ENCODE results near the gene BRF1. TPM values are rescaled to one million over a fixed set of nuclear protein-coding genes. Genes with fewer than 3 reads are reported as not detected.
"Not testable (repeated sequence)": the region's sequence is repeated elsewhere in the genome, so short reads cannot be mapped to it uniquely, and the experiment has no call there.

Gene BRF1
- total RNA-seq, 2 experiments from 2014 or later = 49.5 to 50.4 TPM

GRCh38 chr14:105286759-105287144 lies 14.0 kb downstream of the BRF1 start:
- peaks cover 11% of the 10 kb centered on the region for H3K36me3 Mint-ChIP-seq
- H3K4me1 Mint-ChIP-seq = peaks cover 33% of the 10 kb centered on the region
- POLR2A ChIA-PET = no interaction called here
- no peak overlapping the region for H3K4me3 Mint-ChIP-seq
- H3K9me3 Mint-ChIP-seq = no peaks in the 10 kb centered on the region
- DNase-seq (no peak), ATAC-seq (ENCODE audit: low read depth) (no peak)
- peak overlapping the region; percentile 48 for H3K27ac Mint-ChIP-seq
- H3K27me3 Mint-ChIP-seq = no peaks in the 10 kb centered on the region

DNA sequence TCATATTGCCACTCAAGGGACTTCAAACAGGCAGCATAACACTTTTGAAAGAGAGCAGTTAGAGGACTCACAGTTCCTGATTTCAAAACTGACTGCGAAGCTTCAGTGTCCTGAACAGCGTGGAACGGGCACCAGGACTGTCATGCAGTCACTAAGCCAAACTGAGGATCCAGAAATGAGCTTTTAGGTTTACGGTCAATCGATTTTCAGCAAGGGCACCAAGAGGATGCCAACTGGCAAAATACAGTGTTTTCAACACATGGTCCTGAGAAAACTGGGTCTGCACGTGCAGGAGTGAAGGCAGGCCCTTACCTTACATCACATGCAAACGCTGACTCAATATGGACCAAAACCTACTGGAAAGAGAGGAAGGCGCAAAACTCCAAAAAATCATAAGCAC lies 15.6 kb downstream of the BRF1 start:
- Mint-ChIP-seq H3K4me1 (peaks cover 26% of the 10 kb centered on the region), H3K27me3 (no peaks in the 10 kb centered on the region), H3K9me3 (no peaks in the 10 kb centered on the region), H3K4me3 (no peak overlapping the region), H3K27ac (no peak overlapping the region), H3K36me3 (peaks cover 7% of the 10 kb centered on the region)
- no peak for ATAC-seq (ENCODE audit: low read depth)
- DNase-seq = no peak
- POLR2A ChIA-PET = no interaction called here

GRCh38 chr14:105283899-105284298 lies 16.9 kb downstream of the BRF1 start:
- Mint-ChIP-seq H3K4me3 (peak overlapping the region; percentile 49), H3K27me3 (no peaks in the 10 kb centered on the region), H3K4me1 (peaks cover 26% of the 10 kb centered on the region), H3K27ac (peak overlapping the region; percentile 72), H3K9me3 (no peaks in the 10 kb centered on the region), H3K36me3 (peaks cover 7% of the 10 kb centered on the region)
- ATAC-seq (ENCODE audit: low read depth) = peak; percentile 87
- DNase-seq = no peak
- POLR2A ChIA-PET = no interaction called here

DNA sequence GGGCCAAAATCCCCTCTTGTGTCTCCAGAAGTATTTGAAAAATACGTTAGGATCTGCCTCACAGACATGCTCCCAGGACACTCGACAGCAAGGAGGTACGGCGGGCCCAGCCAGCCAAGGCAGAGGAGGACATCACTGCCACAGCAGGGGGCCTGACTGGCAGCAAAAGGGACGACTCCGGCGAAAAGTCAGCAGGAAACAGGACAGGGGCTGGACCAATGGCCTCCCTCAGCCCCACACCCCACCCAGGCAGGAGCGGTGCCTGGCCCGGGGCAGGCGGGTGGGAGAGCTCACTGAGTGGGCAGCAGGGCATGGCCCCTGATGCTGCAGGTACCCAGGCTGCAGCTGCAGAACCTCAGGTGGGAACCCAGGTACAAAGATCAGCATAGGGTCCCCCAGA lies 17.8 kb downstream of the BRF1 start:
- POLR2A ChIA-PET = no interaction called here

DNA sequence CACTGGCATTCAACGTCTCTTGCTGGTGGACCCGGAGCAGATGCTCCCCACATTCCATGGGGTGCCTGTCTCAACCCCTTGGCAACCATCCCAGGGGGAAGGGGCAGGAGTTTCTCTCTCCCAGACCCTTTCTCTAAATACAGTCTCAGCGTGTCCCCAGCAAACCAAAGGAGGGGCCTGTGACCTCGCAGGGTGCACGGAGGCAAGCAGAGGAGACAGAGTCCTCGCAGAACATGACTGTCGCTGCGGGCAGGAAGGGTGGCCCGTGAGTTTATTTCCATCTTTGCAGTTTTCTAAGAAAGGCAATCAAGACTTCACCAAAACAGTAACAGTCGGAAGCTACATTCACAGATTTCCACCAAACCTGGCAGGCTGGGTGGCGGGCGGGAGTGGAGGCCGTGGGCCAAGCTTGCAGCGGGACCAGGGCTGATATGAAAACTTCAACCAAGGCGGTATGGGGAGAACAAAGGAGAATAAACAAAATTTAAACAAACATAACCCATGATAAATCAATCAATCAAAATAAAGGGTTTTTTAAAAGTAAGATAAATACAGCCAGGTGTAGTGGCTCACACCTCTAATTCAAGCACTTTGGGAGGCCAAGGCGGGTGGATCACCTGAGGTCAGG lies 18.6 kb downstream of the BRF1 start:
- H3K27ac Mint-ChIP-seq = no peak overlapping the region
- no peak overlapping the region for H3K4me3 Mint-ChIP-seq
- H3K36me3 Mint-ChIP-seq = peaks cover 7% of the 10 kb centered on the region

More for the DNA sequence above, 17.8 kb downstream of the BRF1 start:
- DNase-seq (no peak), ATAC-seq (ENCODE audit: low read depth) (no peak)
- Mint-ChIP-seq H3K4me1 (peaks cover 26% of the 10 kb centered on the region), H3K36me3 (peaks cover 7% of the 10 kb centered on the region), H3K4me3 (no peak overlapping the region), H3K27me3 (no peaks in the 10 kb centered on the region), H3K27ac (no peak overlapping the region), H3K9me3 (no peaks in the 10 kb centered on the region)

DNA sequence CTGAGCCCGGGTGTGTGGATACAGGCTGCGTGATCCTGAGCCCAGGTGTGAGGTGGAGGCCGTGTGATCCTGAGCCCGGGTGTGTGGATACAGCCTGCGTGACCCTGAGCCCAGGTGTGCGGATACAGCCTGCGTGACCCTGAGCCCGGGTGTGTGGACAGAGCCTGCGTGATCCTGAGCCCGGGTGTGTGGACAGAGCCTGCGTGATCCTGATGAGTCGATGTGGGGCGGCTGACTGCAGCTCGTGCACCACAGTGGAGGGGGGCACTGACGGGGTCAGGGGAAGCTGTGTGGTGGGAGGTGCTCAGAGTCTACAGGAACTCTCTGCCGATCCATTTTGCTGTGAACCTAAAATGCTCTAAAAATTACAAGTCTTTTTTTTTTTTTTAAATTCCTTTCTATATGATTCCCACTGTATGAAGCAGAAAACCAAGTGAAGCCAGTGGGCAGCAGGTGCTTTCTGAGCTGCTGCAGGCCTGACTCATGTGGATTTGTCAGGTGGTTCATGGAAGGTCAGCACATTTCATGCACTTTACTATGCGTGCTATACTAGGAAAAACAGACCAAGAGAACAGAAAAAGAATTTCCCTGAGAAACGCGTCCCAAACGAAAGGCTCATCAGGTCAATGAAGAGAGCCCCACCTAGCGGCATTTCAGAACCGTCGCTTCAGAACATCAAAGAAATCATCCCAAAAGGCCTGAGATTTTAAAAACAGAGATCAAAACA lies 19.3 kb downstream of the BRF1 start:
- no peak overlapping the region for H3K27ac Mint-ChIP-seq
- POLR2A ChIA-PET = interaction anchor here (0.6 kb wide), 1 partner anchor 234 kb away, joined by 3 read pairs; no protein-coding TSS in a partner anchor

More for the DNA sequence above, 18.6 kb downstream of the BRF1 start:
- peaks cover 26% of the 10 kb centered on the region for H3K4me1 Mint-ChIP-seq
- POLR2A ChIA-PET = interaction anchor here (0.6 kb wide), 1 partner anchor 234 kb away, joined by 3 read pairs; no protein-coding TSS in a partner anchor
- no peaks in the 10 kb centered on the region for H3K9me3 Mint-ChIP-seq
- ATAC-seq (ENCODE audit: low read depth) (no peak), DNase-seq (no peak)
- H3K27me3 Mint-ChIP-seq = no peaks in the 10 kb centered on the region

DNA sequence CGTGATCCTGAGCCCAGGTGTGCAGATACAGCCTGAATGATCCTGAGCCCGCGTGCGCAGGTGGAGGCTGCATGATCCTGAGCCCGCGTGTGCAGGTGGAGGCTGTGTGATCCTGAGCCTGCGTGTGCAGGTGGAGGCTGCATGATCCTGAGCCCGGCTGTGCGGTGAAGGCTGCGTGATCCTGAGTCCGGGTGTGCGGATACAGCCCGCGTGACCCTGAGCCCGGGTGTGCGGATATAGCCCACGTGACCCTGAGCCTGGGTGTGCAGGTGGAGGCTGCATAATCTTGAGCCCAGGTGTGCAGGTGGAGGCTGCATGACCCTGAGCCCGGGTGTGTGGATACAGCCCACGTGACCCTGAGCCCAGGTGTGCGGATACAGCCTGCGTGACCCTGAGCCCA lies 20.3 kb downstream of the BRF1 start:
- no peaks in the 10 kb centered on the region for H3K27me3 Mint-ChIP-seq
- no peak overlapping the region for H3K4me3 Mint-ChIP-seq
- POLR2A ChIA-PET = no interaction called here
- H3K36me3 Mint-ChIP-seq = peaks cover 4% of the 10 kb centered on the region
- ATAC-seq (ENCODE audit: low read depth) (no peak), DNase-seq (no peak)
- H3K9me3 Mint-ChIP-seq = no peaks in the 10 kb centered on the region
- no peak overlapping the region for H3K27ac Mint-ChIP-seq
- H3K4me1 Mint-ChIP-seq = peaks cover 26% of the 10 kb centered on the region

More for the DNA sequence above, 19.3 kb downstream of the BRF1 start:
- peaks cover 7% of the 10 kb centered on the region for H3K36me3 Mint-ChIP-seq
- no peaks in the 10 kb centered on the region for H3K27me3 Mint-ChIP-seq
- ATAC-seq (ENCODE audit: low read depth) = no peak
- H3K4me3 Mint-ChIP-seq = no peak overlapping the region
- H3K4me1 Mint-ChIP-seq = peaks cover 26% of the 10 kb centered on the region
- DNase-seq = no peak
- H3K9me3 Mint-ChIP-seq = no peaks in the 10 kb centered on the region

GRCh38 chr14:105279642-105280361 lies 21.0 kb downstream of the BRF1 start:
- ATAC-seq (ENCODE audit: low read depth) = no peak
- Mint-ChIP-seq H3K27ac (no peak overlapping the region), H3K9me3 (no peaks in the 10 kb centered on the region), H3K4me1 (peaks cover 26% of the 10 kb centered on the region), H3K27me3 (no peaks in the 10 kb centered on the region), H3K4me3 (no peak overlapping the region), H3K36me3 (peaks cover 4% of the 10 kb centered on the region)
- no peak for DNase-seq
- POLR2A ChIA-PET = interaction anchor here (1.0 kb wide), 1 partner anchor 21 kb away, joined by 5 read pairs; the partner anchor contains the start of gene BRF1

GRCh38 chr14:105277448-105277847 lies 23.4 kb downstream of the BRF1 start:
- H3K27ac Mint-ChIP-seq; POLR2A ChIA-PET; H3K27me3 Mint-ChIP-seq; H3K4me3 Mint-ChIP-seq; H3K36me3 Mint-ChIP-seq; H3K9me3 Mint-ChIP-seq; DNase-seq; ATAC-seq (ENCODE audit: low read depth); H3K4me1 Mint-ChIP-seq: not testable (repeated sequence)

DNA sequence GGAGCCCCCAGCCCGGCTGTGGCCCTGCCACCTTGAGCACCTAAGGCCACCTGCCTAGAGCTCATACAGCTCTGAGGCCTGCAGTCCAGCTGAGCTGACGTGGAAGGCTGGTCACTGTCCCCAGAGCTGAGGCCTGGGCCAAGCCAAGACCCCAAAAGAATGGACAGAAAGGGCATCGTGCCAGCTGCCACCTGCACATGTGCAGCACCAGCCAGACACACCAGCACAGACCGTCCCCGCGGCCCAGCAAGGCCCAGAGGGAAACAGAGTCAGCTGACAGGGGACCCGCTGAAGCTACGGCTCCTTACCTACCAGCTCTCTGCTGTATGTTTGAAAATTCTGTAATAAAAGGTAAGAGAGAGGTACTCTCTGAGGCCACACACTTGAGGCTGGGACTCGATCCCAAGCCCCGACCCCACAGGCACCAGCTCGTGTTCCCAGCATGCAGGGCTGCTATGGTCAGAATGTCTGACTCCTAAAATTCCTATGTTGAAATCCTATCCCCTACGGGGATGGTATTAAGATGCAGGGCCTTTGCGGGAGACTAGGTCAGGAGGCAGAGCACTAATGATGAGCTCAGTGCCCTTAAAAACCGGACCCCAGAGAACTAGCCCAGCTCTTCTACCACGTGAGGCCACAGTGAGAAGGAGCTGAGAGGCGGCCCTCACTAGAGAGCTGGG lies 25.4 kb downstream of the BRF1 start:
- no peaks in the 10 kb centered on the region for H3K36me3 Mint-ChIP-seq
- no peaks in the 10 kb centered on the region for H3K9me3 Mint-ChIP-seq
- no peak overlapping the region for H3K27ac Mint-ChIP-seq
- no peaks in the 10 kb centered on the region for H3K27me3 Mint-ChIP-seq
- H3K4me3 Mint-ChIP-seq = no peak overlapping the region
- no peak for DNase-seq
- no peaks in the 10 kb centered on the region for H3K4me1 Mint-ChIP-seq
- ATAC-seq (ENCODE audit: low read depth) = no peak
- POLR2A ChIA-PET = no interaction called here

- H3K4me3 Mint-ChIP-seq = no peak overlapping the region
- H3K4me1 Mint-ChIP-seq = no peaks in the 10 kb centered on the region
- ATAC-seq (ENCODE audit: low read depth) (no peak), DNase-seq (no peak)
- H3K27ac Mint-ChIP-seq = no peak overlapping the region
- POLR2A ChIA-PET = no interaction called here
- no peaks in the 10 kb centered on the region for H3K9me3 Mint-ChIP-seq
- no peaks in the 10 kb centered on the region for H3K36me3 Mint-ChIP-seq
- H3K27me3 Mint-ChIP-seq = no peaks in the 10 kb centered on the region
These were observed 26.2 kb downstream of the BRF1 start for GRCh38 chr14:105274637-105275036.

DNA sequence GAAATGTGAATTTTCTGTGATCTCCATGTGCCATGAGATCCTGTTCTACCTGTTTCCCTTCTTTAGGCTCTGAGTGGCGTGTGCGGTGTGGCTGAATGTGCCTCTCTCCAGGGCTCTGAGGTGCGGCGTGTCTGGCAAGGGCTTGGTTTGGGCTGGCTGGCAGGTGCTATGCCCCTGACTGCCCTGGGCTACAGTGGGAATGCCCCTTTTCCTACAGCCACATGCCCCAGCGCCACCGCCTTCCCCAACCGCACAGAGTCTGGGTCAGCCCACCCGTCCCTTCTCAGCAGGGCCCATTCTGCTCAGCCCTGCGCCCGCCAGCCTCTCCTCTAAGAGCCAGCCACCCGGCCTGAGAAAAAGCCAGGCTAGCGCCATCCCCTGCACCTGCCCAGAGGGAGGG lies 27.7 kb downstream of the BRF1 start:
- no peaks in the 10 kb centered on the region for H3K27me3 Mint-ChIP-seq
- H3K36me3 Mint-ChIP-seq = no peaks in the 10 kb centered on the region
- peak overlapping the region; percentile 6 for H3K27ac Mint-ChIP-seq
- ATAC-seq (ENCODE audit: low read depth) (no peak), DNase-seq (no peak)
- POLR2A ChIA-PET = no interaction called here
- no peak overlapping the region for H3K4me3 Mint-ChIP-seq
- no peaks in the 10 kb centered on the region for H3K9me3 Mint-ChIP-seq
- H3K4me1 Mint-ChIP-seq = no peaks in the 10 kb centered on the region

GRCh38 chr14:105272623-105273022 lies 28.2 kb downstream of the BRF1 start:
- Mint-ChIP-seq H3K27me3 (no peaks in the 10 kb centered on the region), H3K4me1 (no peaks in the 10 kb centered on the region), H3K36me3 (no peaks in the 10 kb centered on the region), H3K9me3 (no peaks in the 10 kb centered on the region), H3K27ac (no peak overlapping the region), H3K4me3 (no peak overlapping the region)
- ATAC-seq (ENCODE audit: low read depth) (no peak), DNase-seq (no peak)
- POLR2A ChIA-PET = no interaction called here
